ENCODE data around the gene PPM1B. TPM values are rescaled to one million over a fixed set of nuclear protein-coding genes. Genes with fewer than 3 reads are reported as not detected.

PPM1B gene
- total RNA-seq, 1 donor, result 31.5 TPM

DNA sequence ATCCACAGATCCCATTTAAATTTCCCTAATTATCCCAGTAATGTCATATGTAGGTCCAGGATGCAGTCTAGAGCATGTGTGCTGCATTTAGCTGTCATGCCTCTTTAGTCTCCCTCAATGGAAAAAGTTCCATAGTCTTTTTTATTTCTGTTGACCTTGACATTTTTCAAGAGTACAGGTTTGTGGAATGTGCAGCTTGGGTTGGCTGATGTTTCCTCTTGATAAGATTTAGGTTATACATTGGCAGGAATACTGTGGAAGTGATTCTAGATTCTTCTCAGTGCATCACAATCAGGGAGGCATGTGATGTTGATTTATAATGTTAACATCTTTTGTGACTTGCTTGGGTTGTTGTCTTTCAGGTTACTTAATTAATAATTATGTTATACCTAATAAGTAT is 42.5 kb downstream of the PPM1B start:
- H3K4me1 ChIP-seq (ENCODE audit: insufficient read depth, low read length), result no peaks in the 10 kb centered on the region
- TF ChIP-seq, protein P1, sequence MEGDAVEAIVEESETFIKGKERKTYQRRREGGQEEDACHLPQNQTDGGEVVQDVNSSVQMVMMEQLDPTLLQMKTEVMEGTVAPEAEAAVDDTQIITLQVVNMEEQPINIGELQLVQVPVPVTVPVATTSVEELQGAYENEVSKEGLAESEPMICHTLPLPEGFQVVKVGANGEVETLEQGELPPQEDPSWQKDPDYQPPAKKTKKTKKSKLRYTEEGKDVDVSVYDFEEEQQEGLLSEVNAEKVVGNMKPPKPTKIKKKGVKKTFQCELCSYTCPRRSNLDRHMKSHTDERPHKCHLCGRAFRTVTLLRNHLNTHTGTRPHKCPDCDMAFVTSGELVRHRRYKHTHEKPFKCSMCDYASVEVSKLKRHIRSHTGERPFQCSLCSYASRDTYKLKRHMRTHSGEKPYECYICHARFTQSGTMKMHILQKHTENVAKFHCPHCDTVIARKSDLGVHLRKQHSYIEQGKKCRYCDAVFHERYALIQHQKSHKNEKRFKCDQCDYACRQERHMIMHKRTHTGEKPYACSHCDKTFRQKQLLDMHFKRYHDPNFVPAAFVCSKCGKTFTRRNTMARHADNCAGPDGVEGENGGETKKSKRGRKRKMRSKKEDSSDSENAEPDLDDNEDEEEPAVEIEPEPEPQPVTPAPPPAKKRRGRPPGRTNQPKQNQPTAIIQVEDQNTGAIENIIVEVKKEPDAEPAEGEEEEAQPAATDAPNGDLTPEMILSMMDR (IDR thresholded peaks at IDR 0.05; ENCODE audit: extremely low read depth, low read depth, low read length), result no peak
- H3K4me3 ChIP-seq (ENCODE audit: insufficient read depth, low read length), result no peak overlapping the region
- peaks cover 3% of the 10 kb centered on the region for H3K36me3 ChIP-seq (ENCODE audit: insufficient read depth, low read length)
- H2AFZ ChIP-seq (ENCODE audit: low read length), result no peak overlapping the region
- no peaks in the 10 kb centered on the region for H4K20me1 ChIP-seq (ENCODE audit: insufficient read depth, low read length)
- no peaks in the 10 kb centered on the region for H3K27me3 ChIP-seq (ENCODE audit: insufficient read depth, low read length)
- no peak overlapping the region for H3K27ac ChIP-seq (ENCODE audit: low read depth, low read length)
- no peak for DNase-seq (ENCODE audit: insufficient read length, low spot score, missing footprints)
- no peak overlapping the region for H3K4me2 ChIP-seq (ENCODE audit: insufficient read depth, low read length)
- no peaks in the 10 kb centered on the region for H3K9me3 ChIP-seq (ENCODE audit: low read depth, low read length)
- peaks cover 17% of the 10 kb centered on the region for H3K79me2 ChIP-seq (ENCODE audit: insufficient read depth, low read length)

DNA sequence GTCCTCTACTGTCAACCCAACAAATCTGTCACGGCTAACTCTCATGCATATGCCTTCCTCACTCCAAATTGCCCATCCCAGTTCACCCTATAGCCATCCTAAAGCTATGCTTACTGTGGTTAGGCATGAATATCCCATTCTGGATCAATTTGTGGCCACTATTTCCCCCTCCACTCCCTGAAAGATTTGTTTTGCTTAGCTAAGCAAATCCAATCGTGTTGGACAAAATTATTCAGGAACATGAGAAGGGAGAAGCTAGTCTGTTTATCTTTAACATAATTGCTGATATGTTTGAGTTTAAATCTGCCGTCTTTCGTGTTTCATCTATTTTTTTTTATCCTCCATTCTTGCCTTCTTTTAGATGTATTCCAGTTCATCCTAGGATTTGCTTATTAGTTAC is 43.6 kb downstream of the PPM1B start:
- no peaks in the 10 kb centered on the region for H4K20me1 ChIP-seq (ENCODE audit: insufficient read depth, low read length)
- no peak overlapping the region for H3K27ac ChIP-seq (ENCODE audit: low read depth, low read length)
- H3K79me2 ChIP-seq (ENCODE audit: insufficient read depth, low read length), result peaks cover 16% of the 10 kb centered on the region
- H3K4me1 ChIP-seq (ENCODE audit: insufficient read depth, low read length), result no peaks in the 10 kb centered on the region
- H3K9me3 ChIP-seq (ENCODE audit: low read depth, low read length), result no peaks in the 10 kb centered on the region
- H2AFZ ChIP-seq (ENCODE audit: low read length), result no peak overlapping the region
- no peak overlapping the region for H3K4me2 ChIP-seq (ENCODE audit: insufficient read depth, low read length)
- H3K36me3 ChIP-seq (ENCODE audit: insufficient read depth, low read length), result peaks cover 3% of the 10 kb centered on the region
- no peak overlapping the region for H3K4me3 ChIP-seq (ENCODE audit: insufficient read depth, low read length)
- DNase-seq (ENCODE audit: insufficient read length, low spot score, missing footprints), result no peak
- H3K27me3 ChIP-seq (ENCODE audit: insufficient read depth, low read length), result no peaks in the 10 kb centered on the region
- TF ChIP-seq, protein P1 (IDR thresholded peaks at IDR 0.05; ENCODE audit: extremely low read depth, low read depth, low read length), result no peak

DNA sequence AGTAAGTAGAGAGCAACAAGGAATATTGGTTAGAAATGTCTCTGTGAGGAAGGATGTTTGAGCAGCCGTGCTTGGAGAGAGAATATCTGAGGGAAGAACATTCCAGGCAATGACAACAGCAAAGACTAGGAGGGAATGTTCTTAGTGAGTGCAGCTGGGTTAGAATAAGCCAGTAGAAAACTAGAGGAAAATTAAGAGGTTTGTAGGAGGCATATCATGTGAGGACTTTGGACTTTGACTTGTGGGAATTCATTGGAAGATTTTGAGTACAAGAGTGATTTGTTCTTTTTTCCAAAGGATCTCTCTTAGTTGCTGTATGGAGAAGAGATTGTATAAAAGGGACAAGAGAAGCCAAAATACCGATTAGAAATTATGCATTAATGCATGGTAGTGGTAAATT is 47.2 kb downstream of the PPM1B start:
- no peak overlapping the region for H3K4me2 ChIP-seq (ENCODE audit: insufficient read depth, low read length)
- H2AFZ ChIP-seq (ENCODE audit: low read length), result no peak overlapping the region
- no peaks in the 10 kb centered on the region for H4K20me1 ChIP-seq (ENCODE audit: insufficient read depth, low read length)
- no peak overlapping the region for H3K27ac ChIP-seq (ENCODE audit: low read depth, low read length)
- no peaks in the 10 kb centered on the region for H3K4me1 ChIP-seq (ENCODE audit: insufficient read depth, low read length)
- TF ChIP-seq, protein P1 (IDR thresholded peaks at IDR 0.05; ENCODE audit: extremely low read depth, low read depth, low read length), result no peak
- H3K9me3 ChIP-seq (ENCODE audit: low read depth, low read length), result no peaks in the 10 kb centered on the region
- peaks cover 7% of the 10 kb centered on the region for H3K79me2 ChIP-seq (ENCODE audit: insufficient read depth, low read length)
- no peak for DNase-seq (ENCODE audit: insufficient read length, low spot score, missing footprints)
- no peak overlapping the region for H3K4me3 ChIP-seq (ENCODE audit: insufficient read depth, low read length)
- H3K27me3 ChIP-seq (ENCODE audit: insufficient read depth, low read length), result no peaks in the 10 kb centered on the region
- peaks cover 12% of the 10 kb centered on the region for H3K36me3 ChIP-seq (ENCODE audit: insufficient read depth, low read length)

DNA sequence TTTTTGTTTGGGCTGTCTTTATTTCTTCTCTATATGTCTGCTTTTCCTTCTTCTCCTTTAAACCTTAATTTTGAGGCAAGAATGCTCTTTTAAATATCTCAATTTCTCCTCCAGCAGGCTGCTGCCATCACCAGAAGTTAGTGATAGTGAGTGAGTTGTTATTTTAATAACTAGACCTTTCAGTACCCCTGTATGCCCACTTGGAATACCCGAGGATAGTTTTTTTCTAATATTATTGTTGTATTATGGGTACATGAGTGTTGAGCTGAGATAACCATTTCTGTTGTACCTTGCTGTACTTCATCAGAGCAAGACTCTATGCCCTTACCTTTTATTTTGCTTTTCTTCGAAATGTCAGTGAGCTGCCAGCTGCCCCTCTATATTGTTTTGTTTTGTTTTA is 50.1 kb downstream of the PPM1B start:
- H3K27ac ChIP-seq (ENCODE audit: low read depth, low read length), result no peak overlapping the region
- no peak overlapping the region for H3K4me3 ChIP-seq (ENCODE audit: insufficient read depth, low read length)
- no peak overlapping the region for H2AFZ ChIP-seq (ENCODE audit: low read length)
- TF ChIP-seq, protein P1 (IDR thresholded peaks at IDR 0.05; ENCODE audit: extremely low read depth, low read depth, low read length), result no peak
- no peaks in the 10 kb centered on the region for H3K9me3 ChIP-seq (ENCODE audit: low read depth, low read length)
- DNase-seq (ENCODE audit: insufficient read length, low spot score, missing footprints), result no peak
- H3K79me2 ChIP-seq (ENCODE audit: insufficient read depth, low read length), result peaks cover 5% of the 10 kb centered on the region
- no peaks in the 10 kb centered on the region for H3K4me1 ChIP-seq (ENCODE audit: insufficient read depth, low read length)
- H4K20me1 ChIP-seq (ENCODE audit: insufficient read depth, low read length), result no peaks in the 10 kb centered on the region
- no peak overlapping the region for H3K4me2 ChIP-seq (ENCODE audit: insufficient read depth, low read length)
- H3K36me3 ChIP-seq (ENCODE audit: insufficient read depth, low read length), result peaks cover 9% of the 10 kb centered on the region
- no peaks in the 10 kb centered on the region for H3K27me3 ChIP-seq (ENCODE audit: insufficient read depth, low read length)
